Prostate gland (tissue), 2 donors: ENCODE measurements around the gene CHAC2.

Source experiments
- CTCF ChIP-seq, 4 experiments: fragments of 200-600 bp in 2 of 4; fragments of 450-650 bp in 2 of 4; sonication (generic) in 2 of 4; IDR thresholded peaks; 1 replicate in 3 of 4; 2 replicates in 1 of 4; pipeline ENCODE4 v1.5.1; 2016 to 2019; ENCODE audit warnings: antibody characterized with exemption in 4 of 4, mild to moderate bottlenecking in 2 of 4, moderate library complexity in 2 of 4
- POLR2A ChIP-seq: fragments of 450-650 bp; IDR thresholded peaks from one replicate; pipeline ENCODE4 v1.6.1; 2016; ENCODE audit warnings: antibody characterized with exemption, mild to moderate bottlenecking
- POLR2AphosphoS5 ChIP-seq: sonication (generic); formaldehyde crosslinking; IDR thresholded peaks from one replicate; pipeline ENCODE4 v1.6.1; 2017; ENCODE audit warnings: antibody characterized with exemption

GRCh38 chr2:53780056-53780455, 12.5 kb downstream of the CHAC2 start:
- TF ChIP-seq POLR2A (no peak), CTCF (IDR thresholded peaks at IDR 0.05) (no peak), POLR2AphosphoS5 (no peak)
